Measurements from ENCODE around the gene MRPL20.
"Not testable (repeated sequence)": the region's sequence is repeated elsewhere in the genome, so short reads cannot be mapped to it uniquely, and the experiment has no call there.

DNA sequence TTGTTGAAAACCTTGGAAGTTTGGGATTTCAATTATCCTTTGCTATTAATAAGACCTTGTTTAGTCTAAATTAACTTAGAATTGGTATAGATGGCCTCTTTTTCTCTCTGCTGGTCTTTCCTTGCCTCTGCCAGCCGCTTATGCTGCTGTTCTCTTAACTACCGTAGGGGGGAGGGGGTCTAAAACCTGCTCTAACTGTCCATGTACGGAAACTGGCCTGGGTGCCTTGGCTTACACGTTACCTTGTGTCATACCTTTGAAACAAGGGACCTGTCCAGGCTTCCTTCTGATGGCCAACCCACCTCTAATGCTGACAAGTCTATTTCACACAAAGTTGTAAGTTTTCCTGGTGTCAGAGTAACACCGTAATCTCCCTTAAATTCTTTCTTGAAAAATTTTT, 10.3 kb upstream of the MRPL20 start:
- TF ChIP-seq, protein P1, sequence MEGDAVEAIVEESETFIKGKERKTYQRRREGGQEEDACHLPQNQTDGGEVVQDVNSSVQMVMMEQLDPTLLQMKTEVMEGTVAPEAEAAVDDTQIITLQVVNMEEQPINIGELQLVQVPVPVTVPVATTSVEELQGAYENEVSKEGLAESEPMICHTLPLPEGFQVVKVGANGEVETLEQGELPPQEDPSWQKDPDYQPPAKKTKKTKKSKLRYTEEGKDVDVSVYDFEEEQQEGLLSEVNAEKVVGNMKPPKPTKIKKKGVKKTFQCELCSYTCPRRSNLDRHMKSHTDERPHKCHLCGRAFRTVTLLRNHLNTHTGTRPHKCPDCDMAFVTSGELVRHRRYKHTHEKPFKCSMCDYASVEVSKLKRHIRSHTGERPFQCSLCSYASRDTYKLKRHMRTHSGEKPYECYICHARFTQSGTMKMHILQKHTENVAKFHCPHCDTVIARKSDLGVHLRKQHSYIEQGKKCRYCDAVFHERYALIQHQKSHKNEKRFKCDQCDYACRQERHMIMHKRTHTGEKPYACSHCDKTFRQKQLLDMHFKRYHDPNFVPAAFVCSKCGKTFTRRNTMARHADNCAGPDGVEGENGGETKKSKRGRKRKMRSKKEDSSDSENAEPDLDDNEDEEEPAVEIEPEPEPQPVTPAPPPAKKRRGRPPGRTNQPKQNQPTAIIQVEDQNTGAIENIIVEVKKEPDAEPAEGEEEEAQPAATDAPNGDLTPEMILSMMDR (IDR thresholded peaks at IDR 0.05; ENCODE audit: low read depth, low read length, missing input control): not testable (repeated sequence)
- not testable (repeated sequence) for TF ChIP-seq JUND (IDR thresholded peaks at IDR 0.05); YY1 (IDR thresholded peaks at IDR 0.05); RAD21 (IDR thresholded peaks at IDR 0.05); ZBTB33 (IDR thresholded peaks at IDR 0.05); EGR1 (IDR thresholded peaks at IDR 0.05; ENCODE audit: low read depth in 2 of 2); TAF1 (conservative IDR thresholded peaks at IDR 0.05); FOXA2 (IDR thresholded peaks at IDR 0.05); GABPA (IDR thresholded peaks at IDR 0.05 in 1 of 2, conservative IDR thresholded peaks at IDR 0.05 in 1 of 2)
- TF ChIP-seq, protein P2, sequence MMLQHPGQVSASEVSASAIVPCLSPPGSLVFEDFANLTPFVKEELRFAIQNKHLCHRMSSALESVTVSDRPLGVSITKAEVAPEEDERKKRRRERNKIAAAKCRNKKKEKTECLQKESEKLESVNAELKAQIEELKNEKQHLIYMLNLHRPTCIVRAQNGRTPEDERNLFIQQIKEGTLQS (IDR thresholded peaks at IDR 0.05): not testable (repeated sequence)

Measured in liver (tissue), 3 donors.